K562 (cell line): ENCODE data around the gene FAAP100. TPM values are rescaled to one million over a fixed set of nuclear protein-coding genes. Genes with fewer than 3 reads are reported as not detected.

ENCODE experiments used
- ASH1L ChIP-seq: fragments of 450-650 bp; IDR thresholded peaks from 2 replicates; pipeline ENCODE4 v1.6.1; 2018; ENCODE audit warnings: borderline replicate concordance, mild to moderate bottlenecking, low read depth; ENCODE audit not compliant: partially characterized antibody
- BDP1 ChIP-seq: IDR thresholded peaks from 3 replicates; pipeline ENCODE4 v1.6.1; 2011; ENCODE audit not compliant: insufficient read length, insufficient read depth
- HINFP ChIP-seq: fragments of 450-650 bp; conservative IDR thresholded peaks from 2 replicates; pipeline ENCODE4 v1.6.1; 2016; ENCODE audit warnings: missing genetic modification characterization, low read depth, mild to moderate bottlenecking, control low read depth, missing compliant biosample characterization
- HOXB6 ChIP-seq: fragments of 250-450 bp; sonication (Bioruptor Pico); IDR thresholded peaks from 2 replicates; pipeline ENCODE4 v1.5.1; 2022; ENCODE audit warnings: mild to moderate bottlenecking, borderline replicate concordance
- KLF10 ChIP-seq: fragments of 250-450 bp; sonication (Bioruptor Pico); IDR thresholded peaks from 2 replicates; pipeline ENCODE4 v1.6.1; 2021; ENCODE audit warnings: matching md5 sums
- MBD2 ChIP-seq: sonication (generic); IDR thresholded peaks from 2 replicates; pipeline ENCODE4 v1.6.1; 2016; ENCODE audit warnings: low read depth, borderline replicate concordance
- MTF1 ChIP-seq: fragments of 250-450 bp; sonication (Bioruptor Pico); IDR thresholded peaks from 2 replicates; pipeline ENCODE4 v1.9.0; 2021; ENCODE audit warnings: moderate library complexity, mild to moderate bottlenecking, inconsistent platforms, borderline replicate concordance
- NR2F6 ChIP-seq: fragments of 450-650 bp; formaldehyde crosslinking; IDR thresholded peaks from 2 replicates; pipeline ENCODE4 v1.4.0; 2020; ENCODE audit warnings: mild to moderate bottlenecking
- PHF8 ChIP-seq: fragments of 200-600 bp; sonication (generic); IDR thresholded peaks from 2 replicates; pipeline ENCODE4 v1.6.1; 2012; ENCODE audit warnings: mixed run types, mild to moderate bottlenecking, inconsistent platforms, low read length, moderate library complexity, borderline replicate concordance
- RBM17 ChIP-seq: fragments of 200-400 bp; formaldehyde crosslinking; IDR thresholded peaks from 2 replicates; pipeline ENCODE4 v1.6.1; 2017; ENCODE audit warnings: low read depth, mild to moderate bottlenecking, low read length, borderline replicate concordance
- SOX6 ChIP-seq: fragments of 450-650 bp; IDR thresholded peaks from 2 replicates; pipeline ENCODE4 v1.6.1; 2014; ENCODE audit warnings: mild to moderate bottlenecking
- TCF7 ChIP-seq: sonication (generic); IDR thresholded peaks from 2 replicates; pipeline ENCODE4 v1.6.1; 2016; ENCODE audit warnings: antibody characterized with exemption, borderline replicate concordance
- WHSC1 ChIP-seq: IDR thresholded peaks from one replicate; pipeline ENCODE4 v1.6.1; 2012; ENCODE audit warnings: low read length, control low read depth, inconsistent platforms
- ZBED1 ChIP-seq: IDR thresholded peaks from 2 replicates; pipeline ENCODE4 v1.6.1; 2014
- ZBTB1 ChIP-seq: sonication (generic); formaldehyde crosslinking; IDR thresholded peaks from 2 replicates; pipeline ENCODE4 v1.8.1; 2023; ENCODE audit warnings: missing genetic modification reagents, low read depth, mild to moderate bottlenecking, borderline replicate concordance
- polyA plus RNA-seq, 8 experiments: library from polyadenylated mRNA; depleted of rRNA in 4 of 8; stranded (reverse) in 5 of 8; unstranded in 3 of 8; fragments of >200 nt; fragmentation: Nextera tagmentation in 2 of 8; fragmentation: Illumina TruSeq in 1 of 8; extraction: Ambion mirVana in 2 of 8; extraction: Trizol in 1 of 8; gene quantifications; 2 replicates each; pipeline versions ENCODE4 v1.2.1 to v1.2.3, GENCODE V29; 2011 to 2014; ENCODE audit warnings: inconsistent platforms in 1 of 8, missing spikeins in 1 of 8
- total RNA-seq, 7 experiments: library from RNA; depleted of rRNA in 6 of 7; stranded (reverse); fragments of >200 nt in 6 of 7; fragmentation: Illumina TruSeq in 2 of 7; extraction: Trizol in 2 of 7; gene quantifications; 2 replicates each; pipeline versions ENCODE4 v1.2.1 to v1.2.3, GENCODE V29; 2011 to 2021; ENCODE audit warnings: low replicate concordance in 1 of 7
- TF ChIP-seq, protein P1 (sequence below): sonication (generic); formaldehyde crosslinking; IDR thresholded peaks from 2 replicates; pipeline ENCODE4 v1.8.0; 2022; ENCODE audit warnings: mild to moderate bottlenecking, missing genetic modification reagents, borderline replicate concordance
- TF ChIP-seq, protein P2 (sequence below): fragments of 250-450 bp; sonication (Bioruptor Pico); IDR thresholded peaks from 2 replicates; pipeline ENCODE4 v1.5.0; 2021; ENCODE audit warnings: mild to moderate bottlenecking, moderate library complexity
- TF ChIP-seq, protein P3 (sequence below), 2 experiments: fragments of 200-800 bp in 1 of 2; sonication (Bioruptor generic) in 1 of 2; sonication (generic) in 1 of 2; formaldehyde crosslinking in 1 of 2; IDR thresholded peaks in 1 of 2; conservative IDR thresholded peaks in 1 of 2; 2 replicates each; pipeline versions ENCODE4 v1.5.0 to v1.6.1; 2016 to 2020; ENCODE audit warnings: missing compliant biosample characterization in 1 of 2, missing genetic modification characterization in 1 of 2, missing genetic modification reagents in 1 of 2

The FAAP100 gene
- total and polyA plus RNA-seq, 9 of the 15 experiments (the other 6 are each of a cell fraction or from before 2014, with no cell fraction given): 0.31 to 51.2 (median 12.6) TPM

DNA sequence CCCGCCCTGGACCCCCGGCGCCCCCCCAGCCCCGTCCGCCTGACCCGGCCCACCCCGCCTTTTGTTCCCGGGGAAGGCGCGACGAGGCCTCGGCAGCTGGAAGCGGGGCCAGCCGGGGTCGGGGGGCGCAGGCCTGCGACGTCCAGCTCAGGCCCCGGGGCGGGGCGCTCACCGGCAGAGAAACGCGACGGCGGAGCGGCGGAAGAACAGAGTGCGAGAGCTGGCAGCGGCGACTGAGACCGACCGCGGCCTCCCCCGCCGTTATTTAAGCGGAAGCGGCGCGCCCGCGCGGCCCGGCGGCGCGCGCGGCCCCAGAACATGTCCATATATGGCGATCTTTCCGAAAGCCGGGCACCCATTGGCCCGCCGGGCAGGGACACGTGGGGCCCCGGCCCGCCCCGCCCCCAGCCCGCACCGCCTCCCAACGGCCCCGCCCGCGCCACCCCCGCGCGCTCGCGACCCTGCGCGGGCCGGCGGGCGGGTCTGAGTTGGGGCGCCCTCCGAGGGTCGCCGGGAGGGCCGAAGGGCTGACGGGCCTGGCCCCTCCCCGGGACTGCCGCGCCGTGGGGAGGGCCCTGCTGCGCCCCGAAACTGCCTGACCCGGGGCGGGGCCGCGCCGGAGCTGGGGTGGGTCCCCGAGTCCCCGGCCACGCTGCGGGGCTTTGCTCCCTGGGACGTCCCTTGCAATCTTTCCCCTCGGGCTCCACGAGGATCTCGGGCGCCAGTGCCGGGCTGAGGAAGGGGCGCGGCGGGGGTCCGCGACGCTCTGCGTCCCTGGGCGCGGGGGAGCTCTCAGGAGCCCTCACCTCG is 39.4 kb downstream of the FAAP100 start, which contains the start of gene ACTG1 (continued):
- TF ChIP-seq, protein P1, sequence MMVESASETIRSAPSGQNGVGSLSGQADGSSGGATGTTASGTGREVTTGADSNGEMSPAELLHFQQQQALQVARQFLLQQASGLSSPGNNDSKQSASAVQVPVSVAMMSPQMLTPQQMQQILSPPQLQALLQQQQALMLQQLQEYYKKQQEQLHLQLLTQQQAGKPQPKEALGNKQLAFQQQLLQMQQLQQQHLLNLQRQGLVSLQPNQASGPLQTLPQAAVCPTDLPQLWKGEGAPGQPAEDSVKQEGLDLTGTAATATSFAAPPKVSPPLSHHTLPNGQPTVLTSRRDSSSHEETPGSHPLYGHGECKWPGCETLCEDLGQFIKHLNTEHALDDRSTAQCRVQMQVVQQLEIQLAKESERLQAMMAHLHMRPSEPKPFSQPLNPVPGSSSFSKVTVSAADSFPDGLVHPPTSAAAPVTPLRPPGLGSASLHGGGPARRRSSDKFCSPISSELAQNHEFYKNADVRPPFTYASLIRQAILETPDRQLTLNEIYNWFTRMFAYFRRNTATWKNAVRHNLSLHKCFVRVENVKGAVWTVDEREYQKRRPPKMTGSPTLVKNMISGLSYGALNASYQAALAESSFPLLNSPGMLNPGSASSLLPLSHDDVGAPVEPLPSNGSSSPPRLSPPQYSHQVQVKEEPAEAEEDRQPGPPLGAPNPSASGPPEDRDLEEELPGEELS (CRISPR knock-in tag): no peak
- TF ChIP-seq MBD2 (peak; percentile 75; the same call in 1 of the 2 replicates), ZBED1 (no peak), HOXB6 (CRISPR knock-in tag) (no peak), TCF7 (no peak), PHF8 (peak; percentile 78; the same call in 1 of the 2 replicates), ASH1L (no peak), RBM17 (no peak), BDP1 (no peak), KLF10 (CRISPR knock-in tag) (no peak), HINFP (tag) (no peak), MTF1 (no peak), ZBTB1 (CRISPR knock-in tag) (no peak), NR2F6 (no peak), WHSC1 (no peak), SOX6 (no peak)
- TF ChIP-seq, protein P2, sequence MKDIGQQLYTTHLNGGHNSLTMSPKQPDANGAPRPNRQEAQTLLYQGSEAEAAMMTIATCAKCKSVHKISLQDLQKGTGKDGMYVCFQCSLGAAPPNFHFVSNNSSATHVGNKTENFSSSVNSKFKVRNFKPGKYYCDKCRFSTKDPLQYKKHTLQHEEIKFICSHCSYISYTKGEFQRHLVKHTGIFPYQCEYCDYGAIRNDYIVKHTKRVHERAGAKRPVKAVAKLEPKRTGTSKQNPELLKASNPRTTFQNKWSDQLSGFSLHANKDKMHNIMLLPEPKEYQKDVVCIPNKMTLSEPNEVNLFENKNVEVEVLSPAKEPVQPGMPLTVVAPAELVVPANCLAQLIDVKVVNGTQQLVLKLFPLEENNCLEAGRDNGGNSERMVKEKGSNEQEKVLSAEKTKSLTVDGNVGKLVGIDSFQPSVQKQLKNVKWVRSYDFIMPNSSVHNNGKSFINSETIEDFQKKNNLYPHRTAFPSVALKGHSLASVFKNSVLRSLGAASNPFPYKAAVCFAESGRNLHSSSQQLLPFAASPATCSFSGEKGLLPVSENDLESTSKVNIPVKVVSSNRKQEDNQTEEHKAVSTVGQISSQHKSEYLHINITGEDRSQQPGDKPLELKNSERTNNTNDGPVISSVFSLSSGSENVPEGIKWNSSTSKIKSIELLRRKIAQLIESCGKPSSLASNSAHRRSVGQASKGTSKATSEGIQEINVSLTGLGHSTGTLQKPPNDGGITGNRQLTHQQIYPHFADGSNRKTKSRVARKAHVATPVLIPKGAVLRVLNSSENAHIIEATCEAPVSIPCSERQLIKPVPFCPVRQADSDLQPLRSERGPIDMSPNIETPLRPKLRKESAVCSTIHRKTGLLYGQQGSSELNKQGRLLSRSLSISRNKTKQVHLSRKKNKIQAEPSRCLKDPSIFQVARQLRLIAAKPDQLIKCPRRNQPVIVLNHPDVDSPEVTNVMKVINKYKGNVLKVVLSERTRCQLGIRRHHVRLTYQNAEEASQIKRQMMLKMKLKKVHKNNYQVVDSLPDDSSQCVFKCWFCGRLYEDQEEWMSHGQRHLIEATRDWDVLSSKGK (CRISPR knock-in tag): no peak
- TF ChIP-seq, protein P3, sequence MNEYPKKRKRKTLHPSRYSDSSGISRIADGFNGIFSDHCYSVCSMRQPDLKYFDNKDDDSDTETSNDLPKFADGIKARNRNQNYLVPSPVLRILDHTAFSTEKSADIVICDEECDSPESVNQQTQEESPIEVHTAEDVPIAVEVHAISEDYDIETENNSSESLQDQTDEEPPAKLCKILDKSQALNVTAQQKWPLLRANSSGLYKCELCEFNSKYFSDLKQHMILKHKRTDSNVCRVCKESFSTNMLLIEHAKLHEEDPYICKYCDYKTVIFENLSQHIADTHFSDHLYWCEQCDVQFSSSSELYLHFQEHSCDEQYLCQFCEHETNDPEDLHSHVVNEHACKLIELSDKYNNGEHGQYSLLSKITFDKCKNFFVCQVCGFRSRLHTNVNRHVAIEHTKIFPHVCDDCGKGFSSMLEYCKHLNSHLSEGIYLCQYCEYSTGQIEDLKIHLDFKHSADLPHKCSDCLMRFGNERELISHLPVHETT (CRISPR knock-in tag; conservative IDR thresholded peaks at IDR 0.05 in 1 of 2, IDR thresholded peaks at IDR 0.05 in 1 of 2): peak in 1 of 2 experiments; percentile 92; a peak in 2 of 4 replicates
